Lower leg skin (tissue), 4 donors: ENCODE data around the gene ZAR1L. TPM values are rescaled to one million over a fixed set of nuclear protein-coding genes. Genes with fewer than 3 reads are reported as not detected.

Source experiments
- DNase-seq, 2 donors: peaks; one replicate each; pipeline ENCODE4 v3.0.0-alpha.2; 2019; ENCODE audit warnings: low spot score in 2 of 2
- H3K4me3 ChIP-seq: fragments of 200-600 bp; sonication (generic); 2 replicates; pipeline ENCODE4 v1.5.1; 2017; ENCODE audit warnings: mild to moderate bottlenecking, low read depth; ENCODE audit not compliant: poor library complexity, severe bottlenecking
- POLR2A ChIP-seq, 2 donors: fragments of 450-650 bp; IDR thresholded peaks; one replicate each; pipeline ENCODE4 v1.6.1; 2016 to 2017; ENCODE audit warnings: antibody characterized with exemption in 2 of 2, mild to moderate bottlenecking in 1 of 2, moderate library complexity in 1 of 2
- WGBS, 2 donors: methylation state at CpG; one replicate each; pipeline ENCODE4 v1.1.5; 2018; 5-methylcytosine and 5-hydroxymethylcytosine counted together
- intact Hi-C: fragments of 100-400 bp; cut with DNase I; formaldehyde crosslinking; loops from one replicate; pipeline ENCODE4 v1.15.0; 2023; ENCODE audit warnings: low total_unique reads
- total RNA-seq, 4 donors: library from RNA; depleted of rRNA; stranded (reverse); fragments of >200 nt; gene quantifications; one replicate each; pipeline ENCODE4 v1.1.0, GENCODE V29; 2016
- TF ChIP-seq, protein P1 (sequence below), 3 donors: fragments of 450-650 bp; IDR thresholded peaks; one replicate each; pipeline ENCODE4 v1.5.1; 2016; ENCODE audit warnings: antibody characterized with exemption in 3 of 3, mild to moderate bottlenecking in 3 of 3, moderate library complexity in 2 of 3

Gene ZAR1L
- total RNA-seq, 4 donors from 2014 or later = not detected

DNA sequence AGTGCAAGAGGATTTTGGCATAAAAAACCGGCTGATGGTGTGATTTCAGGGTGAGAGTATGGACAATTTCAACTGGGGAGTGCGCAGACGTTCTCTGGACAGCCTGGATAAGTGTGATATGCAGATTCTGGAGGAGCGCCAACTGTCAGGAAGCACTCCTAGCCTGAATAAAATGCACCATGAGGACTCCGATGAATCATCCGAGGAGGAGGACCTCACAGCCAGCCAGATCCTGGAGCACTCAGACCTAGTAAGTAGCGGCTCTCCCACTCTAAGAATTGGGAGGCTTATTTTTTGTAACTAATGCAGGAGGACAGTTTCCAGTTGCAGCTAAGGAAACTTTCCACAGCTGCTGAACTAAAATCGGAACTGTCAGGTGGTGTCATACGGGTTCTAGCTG lies 53.6 kb downstream of the ZAR1L start:
- TF ChIP-seq, protein P1, sequence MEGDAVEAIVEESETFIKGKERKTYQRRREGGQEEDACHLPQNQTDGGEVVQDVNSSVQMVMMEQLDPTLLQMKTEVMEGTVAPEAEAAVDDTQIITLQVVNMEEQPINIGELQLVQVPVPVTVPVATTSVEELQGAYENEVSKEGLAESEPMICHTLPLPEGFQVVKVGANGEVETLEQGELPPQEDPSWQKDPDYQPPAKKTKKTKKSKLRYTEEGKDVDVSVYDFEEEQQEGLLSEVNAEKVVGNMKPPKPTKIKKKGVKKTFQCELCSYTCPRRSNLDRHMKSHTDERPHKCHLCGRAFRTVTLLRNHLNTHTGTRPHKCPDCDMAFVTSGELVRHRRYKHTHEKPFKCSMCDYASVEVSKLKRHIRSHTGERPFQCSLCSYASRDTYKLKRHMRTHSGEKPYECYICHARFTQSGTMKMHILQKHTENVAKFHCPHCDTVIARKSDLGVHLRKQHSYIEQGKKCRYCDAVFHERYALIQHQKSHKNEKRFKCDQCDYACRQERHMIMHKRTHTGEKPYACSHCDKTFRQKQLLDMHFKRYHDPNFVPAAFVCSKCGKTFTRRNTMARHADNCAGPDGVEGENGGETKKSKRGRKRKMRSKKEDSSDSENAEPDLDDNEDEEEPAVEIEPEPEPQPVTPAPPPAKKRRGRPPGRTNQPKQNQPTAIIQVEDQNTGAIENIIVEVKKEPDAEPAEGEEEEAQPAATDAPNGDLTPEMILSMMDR (IDR thresholded peaks at IDR 0.05) = no peak
- no peak for TF ChIP-seq POLR2A (IDR thresholded peaks at IDR 0.05)
- intact Hi-C loops = no loop called here
- peak; percentile 52 to 87 for DNase-seq
- no peak overlapping the region for H3K4me3 ChIP-seq
- WGBS, 2 donors = 38 to 39% methylated on average over 9 of the region's 9 CpGs

DNA sequence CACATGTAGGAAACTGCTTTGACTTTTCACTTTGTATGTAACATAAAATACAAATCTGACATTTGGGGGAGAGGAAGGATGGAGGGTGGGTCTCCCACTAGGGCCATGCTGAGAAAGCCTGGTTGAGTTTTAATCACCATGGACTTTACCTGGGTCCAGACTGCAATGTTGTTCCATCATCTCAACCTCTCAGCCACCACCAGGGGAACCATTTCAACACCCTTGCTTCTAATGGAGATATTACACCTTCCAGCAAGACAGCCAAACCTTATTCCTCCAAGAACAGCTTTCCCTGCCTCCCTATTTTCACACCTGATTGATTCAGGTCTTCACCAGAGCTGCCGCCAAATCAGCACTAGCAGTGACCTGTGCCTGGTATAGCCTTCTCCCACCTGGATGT lies 56.0 kb downstream of the ZAR1L start:
- DNase-seq = no peak
- WGBS, 2 donors = 92 to 100% methylated on average over 1 of the region's 1 CpG
- TF ChIP-seq, protein P1 (IDR thresholded peaks at IDR 0.05) = no peak
- no peak for TF ChIP-seq POLR2A (IDR thresholded peaks at IDR 0.05)
- H3K4me3 ChIP-seq = no peak overlapping the region
- intact Hi-C loops = no loop called here

DNA sequence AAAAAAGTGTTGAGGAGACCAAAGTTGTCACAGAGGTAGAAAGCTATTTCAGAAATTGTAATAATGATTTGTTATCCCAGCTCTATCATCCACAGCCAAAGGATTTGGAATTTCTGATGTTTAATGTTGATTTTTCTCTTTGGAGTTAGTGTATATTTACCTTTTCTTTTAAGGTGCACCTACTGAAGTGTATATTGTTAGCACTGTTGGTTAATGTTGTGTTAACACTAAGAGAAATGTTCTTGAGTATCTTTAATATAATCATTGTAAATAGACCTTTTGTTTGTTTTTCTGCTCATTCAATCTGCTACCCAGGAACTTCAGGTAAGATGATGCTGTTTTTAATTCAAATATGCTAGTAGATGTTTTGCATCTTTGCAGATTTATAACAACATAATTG lies 57.5 kb downstream of the ZAR1L start:
- no peak for DNase-seq
- TF ChIP-seq, protein P1 (IDR thresholded peaks at IDR 0.05) = no peak
- no peak for TF ChIP-seq POLR2A (IDR thresholded peaks at IDR 0.05)
- no peak overlapping the region for H3K4me3 ChIP-seq
- intact Hi-C loops = no loop called here

DNA sequence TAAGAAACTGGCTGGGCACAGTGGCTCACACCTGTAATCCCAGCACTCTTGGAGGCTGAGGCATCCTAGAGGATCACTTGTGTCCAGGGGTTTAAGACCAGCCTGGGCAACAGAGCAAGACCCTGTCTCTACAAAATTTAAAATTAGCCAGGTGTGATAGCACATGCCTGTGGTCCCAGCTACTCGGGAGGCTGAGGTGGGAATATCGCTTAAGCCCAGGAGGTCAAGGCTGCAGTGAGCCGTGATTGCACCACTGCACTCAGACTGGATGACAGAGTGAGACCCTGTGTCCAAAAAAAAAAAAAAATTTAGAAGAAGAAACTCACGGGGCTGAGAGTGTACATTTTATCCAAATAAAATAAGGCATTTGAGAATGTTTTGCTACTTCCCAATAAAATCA lies 58.9 kb downstream of the ZAR1L start:
- H3K4me3 ChIP-seq = no peak overlapping the region
- no peak for TF ChIP-seq POLR2A (IDR thresholded peaks at IDR 0.05)
- TF ChIP-seq, protein P1 (IDR thresholded peaks at IDR 0.05) = no peak
- WGBS, 2 donors = 85 to 86% methylated on average over 4 of the region's 4 CpGs
- DNase-seq = no peak
- intact Hi-C loops = no loop called here

DNA sequence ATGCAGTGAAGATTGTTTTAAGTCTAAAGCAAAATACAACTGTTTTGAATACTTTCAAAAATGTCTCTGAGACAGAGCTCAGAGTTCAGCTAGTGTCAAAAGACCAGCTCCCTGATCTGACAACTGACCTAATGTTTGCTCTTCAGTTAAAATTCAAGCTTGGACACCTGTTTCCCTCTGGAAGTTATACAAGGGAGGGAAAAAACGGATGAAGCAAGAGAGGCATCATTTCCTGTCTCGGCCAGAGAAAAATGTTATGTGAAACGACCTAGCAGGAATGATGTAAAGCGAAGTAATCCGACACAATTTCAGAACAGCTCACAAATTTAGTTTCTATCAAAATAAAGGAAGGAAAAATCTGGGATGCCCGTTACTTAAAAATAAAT lies 59.4 kb downstream of the ZAR1L start:
- WGBS, 2 donors = 66 to 70% methylated on average over 6 of the region's 6 CpGs
- no peak for DNase-seq
- TF ChIP-seq, protein P1 (IDR thresholded peaks at IDR 0.05) = no peak
- no peak for TF ChIP-seq POLR2A (IDR thresholded peaks at IDR 0.05)
- no peak overlapping the region for H3K4me3 ChIP-seq
- intact Hi-C loops = no loop called here

DNA sequence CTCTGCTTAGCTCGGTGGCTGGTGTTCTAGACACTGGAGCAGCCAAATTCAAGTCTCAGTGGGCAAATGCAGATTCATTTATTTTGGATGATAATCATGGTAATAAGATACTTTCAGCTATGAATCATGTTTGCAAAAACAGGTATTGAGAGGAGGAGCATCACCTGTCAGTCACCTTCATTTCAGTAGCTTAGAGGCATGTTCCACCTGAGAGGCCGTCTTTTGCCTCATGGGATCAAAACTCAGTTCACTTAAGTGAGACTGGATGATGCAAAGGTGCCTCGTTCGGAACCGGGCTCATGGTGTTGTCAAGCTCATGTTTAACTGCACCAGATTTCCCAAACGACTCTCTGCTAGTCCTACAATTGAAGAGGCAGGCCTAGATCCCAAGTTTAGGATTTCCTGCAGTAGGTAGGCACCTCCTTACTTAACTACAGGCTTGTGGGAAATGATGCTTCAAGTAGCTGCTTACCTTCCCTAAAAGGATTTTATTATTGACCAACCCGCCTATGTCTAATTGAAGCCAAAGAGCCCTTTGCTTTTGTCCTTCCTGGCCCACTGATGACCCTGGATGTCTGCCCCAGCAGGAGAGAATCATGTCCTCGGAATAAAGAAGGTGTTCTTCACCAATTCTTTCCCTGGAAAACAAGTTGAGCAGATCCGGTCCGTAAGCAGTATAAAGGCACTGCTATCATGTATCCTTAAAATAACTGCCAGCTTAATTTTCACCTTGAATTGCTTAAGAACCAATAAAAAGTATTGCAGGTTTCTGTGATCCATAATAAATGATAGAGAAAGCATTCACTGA lies 60.0 kb downstream of the ZAR1L start:
- WGBS, 2 donors = 51 to 56% methylated on average over 10 of the region's 10 CpGs
- no peak overlapping the region for H3K4me3 ChIP-seq
- no peak for TF ChIP-seq POLR2A (IDR thresholded peaks at IDR 0.05)
- TF ChIP-seq, protein P1 (IDR thresholded peaks at IDR 0.05) = no peak
- intact Hi-C loops = no loop called here
- no peak for DNase-seq
